Vagina (tissue), 2 donors: ENCODE results near the gene MPND. TPM values are rescaled to one million over a fixed set of nuclear protein-coding genes. Genes with fewer than 3 reads are reported as not detected.

ENCODE experiments used
- DNase-seq, 2 donors: peaks; one replicate each; pipeline ENCODE4 v3.0.0-alpha.2; 2017; ENCODE audit errors: extremely low spot score in 2 of 2
- H3K27ac ChIP-seq: fragments of 200-600 bp; sonication (generic); one replicate; pipeline ENCODE4 v1.5.1; 2019
- H3K27me3 ChIP-seq: fragments of 200-600 bp; sonication (generic); one replicate; pipeline ENCODE4 v1.5.1; 2019
- H3K36me3 ChIP-seq, 2 donors: fragments of 200-600 bp; sonication (generic); one replicate each; pipeline ENCODE4 v1.5.1; 2017 to 2019
- H3K4me1 ChIP-seq: fragments of 200-600 bp; sonication (generic); one replicate; pipeline ENCODE4 v1.5.1; 2019
- H3K4me3 ChIP-seq, 2 donors: fragments of 200-600 bp; sonication (generic); 1 replicate in 1 of 2; 2 replicates in 1 of 2; pipeline ENCODE4 v1.5.1; 2016 to 2019
- H3K9me3 ChIP-seq: fragments of 200-600 bp; sonication (generic); one replicate; pipeline ENCODE4 v1.5.1; 2019
- POLR2A ChIP-seq, 2 donors: fragments of 450-650 bp; IDR thresholded peaks; one replicate each; pipeline ENCODE4 v1.6.1; 2017; ENCODE audit warnings: antibody characterized with exemption in 2 of 2, mild to moderate bottlenecking in 2 of 2, moderate library complexity in 2 of 2
- POLR2AphosphoS5 ChIP-seq, 2 donors: sonication (generic); formaldehyde crosslinking; IDR thresholded peaks; one replicate each; pipeline ENCODE4 v1.9.0; 2017; ENCODE audit warnings: antibody characterized with exemption in 2 of 2, mild to moderate bottlenecking in 2 of 2, low read depth in 1 of 2; ENCODE audit not compliant: insufficient read depth in 1 of 2
- intact Hi-C: fragments of 100-400 bp; cut with DNase I; formaldehyde crosslinking; loops from one replicate; pipeline ENCODE4 v1.15.1; 2023
- total RNA-seq: library from RNA; depleted of rRNA; stranded (reverse); fragments of >200 nt; gene quantifications from one replicate; pipeline ENCODE4 v1.2.3, GENCODE V29; 2016
- TF ChIP-seq, protein P1 (sequence below), 3 experiments: fragments of 450-650 bp in 2 of 3; fragments of 200-600 bp in 1 of 3; sonication (generic) in 1 of 3; IDR thresholded peaks; one replicate each; pipeline ENCODE4 v1.5.1; 2017 to 2019; ENCODE audit warnings: antibody characterized with exemption in 3 of 3, mild to moderate bottlenecking in 2 of 3, moderate library complexity in 2 of 3

Gene MPND
- total RNA-seq, 1 donor from 2014 or later: 10.1 TPM

DNA sequence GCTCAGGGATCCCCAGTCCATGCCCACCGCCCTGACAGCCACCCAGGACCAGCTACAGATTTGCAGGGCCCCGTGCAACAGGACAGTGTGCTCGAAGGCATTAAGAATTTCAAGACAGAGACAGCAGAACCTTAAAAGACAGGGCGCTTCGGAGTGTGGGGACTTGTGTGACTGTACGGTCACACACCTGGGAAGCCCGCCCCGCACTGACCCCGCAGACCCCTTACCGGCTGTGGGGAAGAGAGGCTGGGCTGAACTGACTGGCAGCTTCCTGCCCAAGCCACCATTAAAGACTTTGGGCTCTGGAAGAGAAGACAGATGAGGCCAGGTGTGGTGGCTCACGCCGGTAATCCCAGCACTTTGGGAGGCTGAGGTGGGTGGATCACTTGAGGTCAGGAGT, 19.1 kb upstream of the MPND start:
- TF ChIP-seq POLR2AphosphoS5 (IDR thresholded peaks at IDR 0.05; ENCODE audit: insufficient read depth in 1 of 2, low read depth in 1 of 2) (no peak), POLR2A (IDR thresholded peaks at IDR 0.05) (no peak)
- TF ChIP-seq, protein P1, sequence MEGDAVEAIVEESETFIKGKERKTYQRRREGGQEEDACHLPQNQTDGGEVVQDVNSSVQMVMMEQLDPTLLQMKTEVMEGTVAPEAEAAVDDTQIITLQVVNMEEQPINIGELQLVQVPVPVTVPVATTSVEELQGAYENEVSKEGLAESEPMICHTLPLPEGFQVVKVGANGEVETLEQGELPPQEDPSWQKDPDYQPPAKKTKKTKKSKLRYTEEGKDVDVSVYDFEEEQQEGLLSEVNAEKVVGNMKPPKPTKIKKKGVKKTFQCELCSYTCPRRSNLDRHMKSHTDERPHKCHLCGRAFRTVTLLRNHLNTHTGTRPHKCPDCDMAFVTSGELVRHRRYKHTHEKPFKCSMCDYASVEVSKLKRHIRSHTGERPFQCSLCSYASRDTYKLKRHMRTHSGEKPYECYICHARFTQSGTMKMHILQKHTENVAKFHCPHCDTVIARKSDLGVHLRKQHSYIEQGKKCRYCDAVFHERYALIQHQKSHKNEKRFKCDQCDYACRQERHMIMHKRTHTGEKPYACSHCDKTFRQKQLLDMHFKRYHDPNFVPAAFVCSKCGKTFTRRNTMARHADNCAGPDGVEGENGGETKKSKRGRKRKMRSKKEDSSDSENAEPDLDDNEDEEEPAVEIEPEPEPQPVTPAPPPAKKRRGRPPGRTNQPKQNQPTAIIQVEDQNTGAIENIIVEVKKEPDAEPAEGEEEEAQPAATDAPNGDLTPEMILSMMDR (IDR thresholded peaks at IDR 0.05): no peak
- Histone ChIP-seq H3K4me3 (no peak overlapping the region), H3K27ac (no peak overlapping the region), H3K9me3 (no peaks in the 10 kb centered on the region), H3K36me3 (no peaks in the 10 kb centered on the region), H3K4me1 (peaks cover 21% of the 10 kb centered on the region), H3K27me3 (no peaks in the 10 kb centered on the region)
- DNase-seq: no peak
- intact Hi-C loops: no loop called here

DNA sequence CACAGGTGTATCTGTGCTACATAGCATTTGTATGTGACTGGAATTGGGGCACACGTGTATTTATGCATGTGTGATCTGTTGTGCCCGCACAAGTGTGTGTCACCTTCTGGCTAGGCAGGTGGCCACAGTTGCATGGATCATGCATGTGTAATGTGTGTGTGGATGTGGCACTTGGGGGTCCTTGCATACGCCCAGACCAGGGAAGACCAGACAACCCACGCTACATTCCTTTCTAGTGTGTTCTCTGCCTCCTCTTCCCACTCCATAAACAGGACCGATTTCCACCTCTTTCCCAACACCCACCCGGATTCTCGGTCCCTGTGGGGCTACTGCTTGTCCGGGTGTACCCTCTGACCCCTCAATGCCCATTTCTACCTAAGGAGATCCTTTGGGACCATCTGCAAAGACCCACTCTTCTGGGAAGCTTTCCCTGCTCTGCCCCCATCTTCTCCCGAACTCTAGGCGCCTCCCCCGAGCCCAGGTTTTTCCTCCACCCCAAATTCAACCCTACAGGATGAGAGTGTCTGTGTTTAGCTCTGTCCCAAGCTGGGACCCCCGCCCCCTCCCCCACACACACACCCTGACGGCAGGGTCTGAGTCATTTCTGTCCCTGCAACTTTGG, 17.0 kb upstream of the MPND start:
- no peaks in the 10 kb centered on the region for H3K36me3 ChIP-seq
- peaks cover 22% of the 10 kb centered on the region for H3K4me1 ChIP-seq
- DNase-seq: no peak
- H3K27me3 ChIP-seq: no peaks in the 10 kb centered on the region
- intact Hi-C loops: no loop called here
- H3K4me3 ChIP-seq: no peak overlapping the region
- TF ChIP-seq POLR2A (IDR thresholded peaks at IDR 0.05) (no peak), POLR2AphosphoS5 (IDR thresholded peaks at IDR 0.05; ENCODE audit: insufficient read depth in 1 of 2, low read depth in 1 of 2) (no peak)
- TF ChIP-seq, protein P1 (IDR thresholded peaks at IDR 0.05): no peak
- no peak overlapping the region for H3K27ac ChIP-seq
- H3K9me3 ChIP-seq: no peaks in the 10 kb centered on the region

DNA sequence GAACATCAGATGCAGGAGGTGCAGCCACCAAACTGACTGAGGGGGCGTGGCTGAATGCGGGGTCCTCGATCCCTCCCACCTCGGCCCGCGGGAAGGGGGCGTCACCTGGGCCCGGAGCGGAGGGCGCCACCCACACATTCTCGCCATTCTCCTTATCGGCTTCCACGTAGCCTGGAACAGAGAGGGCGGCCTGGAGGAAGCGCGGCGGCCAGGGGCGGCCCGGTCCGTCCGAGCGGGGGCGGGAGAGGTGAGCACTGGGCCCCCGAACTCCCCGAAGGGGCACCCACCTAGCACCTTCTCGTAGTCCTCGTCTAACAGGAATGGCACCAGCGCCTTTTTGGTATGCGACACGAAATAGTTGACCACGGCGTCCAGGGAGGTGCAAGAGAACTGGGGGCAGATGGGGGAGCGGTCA, 16.5 kb upstream of the MPND start:
- Histone ChIP-seq H3K4me3 (peak overlapping the region; percentile 52 to 53), H3K27ac (no peak overlapping the region)
- TF ChIP-seq, protein P1 (IDR thresholded peaks at IDR 0.05): no peak
- TF ChIP-seq POLR2AphosphoS5 (IDR thresholded peaks at IDR 0.05; ENCODE audit: insufficient read depth in 1 of 2, low read depth in 1 of 2): no peak
- no peak for TF ChIP-seq POLR2A (IDR thresholded peaks at IDR 0.05)

DNA sequence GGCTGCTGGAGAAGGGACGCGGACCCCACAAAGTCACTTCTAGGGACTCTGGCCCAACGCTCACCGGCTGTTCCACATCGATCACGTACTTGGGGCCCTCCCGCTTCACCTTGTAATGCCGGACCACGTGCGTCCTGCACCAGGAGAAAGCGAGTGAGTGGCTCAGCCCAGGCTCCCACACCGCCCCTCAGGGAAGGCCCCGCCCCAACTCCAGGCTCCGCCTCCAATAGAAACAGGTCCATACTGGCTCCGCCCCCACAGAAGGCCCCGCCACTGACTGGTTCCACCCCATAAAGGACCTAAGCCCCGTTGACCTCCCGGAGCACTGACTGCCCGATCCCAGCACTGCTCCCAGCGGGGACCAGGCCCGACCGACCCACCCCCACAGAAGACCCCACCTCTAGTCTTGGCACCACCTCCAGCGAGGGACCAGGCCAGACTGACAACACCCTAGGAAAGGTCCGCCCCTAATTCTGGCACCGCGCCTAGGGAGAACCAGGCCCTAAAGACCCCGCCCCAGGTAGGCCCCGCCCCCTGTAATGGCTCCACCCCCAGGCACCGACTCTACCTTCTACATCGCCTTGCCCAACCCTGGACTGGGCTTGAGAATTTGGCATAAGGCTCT, 16.0 kb upstream of the MPND start:
- Histone ChIP-seq H3K27me3 (no peaks in the 10 kb centered on the region), H3K9me3 (no peaks in the 10 kb centered on the region), H3K4me3 (peak overlapping the region; percentile 52 to 53), H3K4me1 (peaks cover 22% of the 10 kb centered on the region), H3K27ac (peak overlapping the region; percentile 39), H3K36me3 (no peaks in the 10 kb centered on the region)
- TF ChIP-seq POLR2AphosphoS5 (IDR thresholded peaks at IDR 0.05; ENCODE audit: insufficient read depth in 1 of 2, low read depth in 1 of 2) (no peak), POLR2A (IDR thresholded peaks at IDR 0.05) (no peak)
- TF ChIP-seq, protein P1 (IDR thresholded peaks at IDR 0.05): no peak
- no peak for DNase-seq
- intact Hi-C loops: no loop called here

More for the DNA sequence above, 16.5 kb upstream of the MPND start:
- no peaks in the 10 kb centered on the region for H3K9me3 ChIP-seq
- no peaks in the 10 kb centered on the region for H3K36me3 ChIP-seq
- no peak for DNase-seq
- H3K27me3 ChIP-seq: no peaks in the 10 kb centered on the region
- peaks cover 22% of the 10 kb centered on the region for H3K4me1 ChIP-seq
- intact Hi-C loops: no loop called here

DNA sequence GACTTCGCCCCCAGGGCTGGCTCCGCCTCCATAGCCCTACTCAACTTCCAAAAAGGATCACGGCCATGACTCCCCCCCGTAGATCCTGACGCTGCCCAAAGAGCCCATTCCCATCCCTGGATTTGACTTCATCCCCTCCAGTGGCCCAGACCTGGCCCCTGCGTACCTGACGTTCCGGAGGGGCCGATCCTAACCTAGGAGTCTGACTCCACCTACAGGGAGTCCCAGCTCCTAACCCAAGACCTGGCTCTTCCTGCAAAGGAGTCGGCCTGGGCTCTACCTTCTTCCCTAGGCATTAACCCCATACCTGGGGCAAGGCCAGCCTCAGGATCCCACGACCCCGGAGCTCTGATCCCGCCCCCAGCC, 15.5 kb upstream of the MPND start:
- Histone ChIP-seq H3K4me3 (peak overlapping the region; percentile 52 to 53), H3K4me1 (peaks cover 22% of the 10 kb centered on the region), H3K27ac (peak overlapping the region; percentile 39), H3K36me3 (no peaks in the 10 kb centered on the region), H3K27me3 (no peaks in the 10 kb centered on the region), H3K9me3 (no peaks in the 10 kb centered on the region)
- no peak for DNase-seq
- TF ChIP-seq POLR2A (IDR thresholded peaks at IDR 0.05) (no peak), POLR2AphosphoS5 (IDR thresholded peaks at IDR 0.05; ENCODE audit: insufficient read depth in 1 of 2, low read depth in 1 of 2) (no peak)
- TF ChIP-seq, protein P1 (IDR thresholded peaks at IDR 0.05): no peak
- intact Hi-C loops: no loop called here
